HG03039 (cell line): ENCODE results near the gene LIMS3.
"Not testable (repeated sequence)": the region's sequence is repeated elsewhere in the genome, so short reads cannot be mapped to it uniquely, and the experiment has no call there.

Source experiments
- ATAC-seq: cut with Tn5 transposase; IDR thresholded peaks from one replicate; pipeline ENCODE4 v1.9.1; 2021; ENCODE audit warnings: mild to moderate bottlenecking, moderate library complexity; ENCODE audit not compliant: unreplicated experiment

LIMS3 gene

DNA sequence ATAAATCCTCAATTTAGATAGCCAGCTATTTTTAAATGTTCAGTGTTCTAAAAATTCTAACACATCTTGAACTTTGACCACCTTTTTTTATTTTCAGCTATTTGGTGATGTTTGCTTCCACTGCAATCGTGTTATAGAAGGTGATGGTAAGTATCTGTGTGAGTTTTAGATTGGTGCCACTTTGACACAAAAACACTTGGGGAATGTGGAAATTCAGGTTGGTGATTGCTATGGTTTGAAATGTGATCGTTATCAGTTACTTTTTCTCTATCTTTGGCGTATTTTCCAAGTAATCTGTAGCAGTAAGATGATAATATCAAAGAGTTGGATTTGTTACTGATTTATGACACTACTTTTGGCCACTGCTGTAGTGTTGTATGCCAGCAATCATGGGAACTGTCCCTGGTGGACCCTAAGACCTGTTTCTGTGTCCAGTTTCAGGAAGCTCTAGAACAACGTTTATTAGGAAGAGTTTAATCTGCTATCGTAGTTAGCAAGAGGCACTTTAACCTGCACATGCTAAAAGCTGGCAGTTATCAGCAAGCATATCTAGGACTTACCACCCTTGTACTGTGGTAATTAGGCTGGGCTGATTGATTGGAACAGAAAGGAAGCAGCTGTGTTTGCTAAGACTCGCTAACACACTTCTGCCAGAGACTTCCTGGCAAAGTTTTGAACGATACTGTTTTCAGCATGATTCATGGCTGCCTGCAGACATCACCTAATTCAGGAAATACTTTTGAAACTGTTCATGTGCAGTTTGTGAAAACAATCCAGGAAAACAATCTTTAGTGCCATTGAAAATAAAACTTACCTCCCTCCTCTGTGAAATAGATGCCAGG lies 23.3 kb downstream of the LIMS3 start:
- not testable (repeated sequence) for ATAC-seq

DNA sequence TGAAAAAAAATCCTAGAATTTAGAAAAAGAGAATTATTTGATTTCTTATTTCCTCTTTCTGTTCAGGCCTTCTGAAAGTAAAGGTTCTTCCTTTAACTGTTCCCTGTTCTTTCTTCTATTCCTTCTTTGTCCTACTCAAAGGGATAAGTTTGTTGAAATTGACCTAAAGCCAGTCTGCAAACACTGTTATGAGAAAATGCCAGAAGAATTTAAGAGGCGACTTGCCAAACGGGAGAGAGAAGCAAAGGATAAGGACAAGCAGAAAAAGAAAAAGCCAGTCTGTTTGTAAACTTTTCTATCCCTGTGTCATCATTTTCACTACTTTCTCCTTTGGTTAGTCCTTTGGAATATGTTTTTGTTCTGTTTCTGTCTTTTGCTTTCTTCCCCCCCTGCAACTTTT lies 26.0 kb downstream of the LIMS3 start:
- ATAC-seq: not testable (repeated sequence)

DNA sequence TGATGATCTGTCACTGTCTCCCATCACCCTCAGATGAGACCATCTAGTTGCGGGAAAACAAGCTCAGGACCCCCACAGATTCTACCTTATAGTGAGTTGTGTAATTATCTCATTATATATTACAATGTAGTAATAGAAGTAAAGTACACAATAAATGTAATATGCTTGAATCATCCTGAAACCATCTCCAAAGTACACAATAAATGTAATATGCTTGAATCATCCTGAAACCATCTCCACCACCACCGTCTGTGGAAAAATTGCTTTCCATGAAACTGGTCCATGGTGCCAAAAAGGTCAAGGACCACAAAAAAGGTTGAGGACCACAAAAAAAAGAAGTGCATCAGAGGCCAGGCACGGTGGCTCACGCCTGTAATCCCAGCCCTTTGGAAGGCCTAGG lies 29.3 kb downstream of the LIMS3 start:
- ATAC-seq: not testable (repeated sequence)

DNA sequence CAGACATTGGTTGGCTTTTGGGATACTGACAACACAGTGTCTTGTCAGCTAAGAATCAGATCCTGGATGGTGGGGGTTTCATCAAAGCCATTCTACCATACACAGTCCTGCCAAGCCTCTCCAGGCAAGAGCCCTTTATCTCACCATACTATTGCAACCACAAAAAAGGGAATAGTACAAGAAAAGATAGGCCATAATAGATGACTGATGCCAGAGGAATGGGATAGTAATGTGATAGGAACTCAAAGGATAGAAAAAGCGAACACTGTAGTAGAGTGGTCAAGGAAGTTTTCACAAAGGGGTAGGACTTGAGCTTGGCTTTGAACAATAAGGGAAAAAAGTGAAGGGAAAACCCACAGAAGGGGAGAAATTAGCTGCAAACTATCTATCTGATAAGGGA lies 30.7 kb downstream of the LIMS3 start:
- not testable (repeated sequence) for ATAC-seq

DNA sequence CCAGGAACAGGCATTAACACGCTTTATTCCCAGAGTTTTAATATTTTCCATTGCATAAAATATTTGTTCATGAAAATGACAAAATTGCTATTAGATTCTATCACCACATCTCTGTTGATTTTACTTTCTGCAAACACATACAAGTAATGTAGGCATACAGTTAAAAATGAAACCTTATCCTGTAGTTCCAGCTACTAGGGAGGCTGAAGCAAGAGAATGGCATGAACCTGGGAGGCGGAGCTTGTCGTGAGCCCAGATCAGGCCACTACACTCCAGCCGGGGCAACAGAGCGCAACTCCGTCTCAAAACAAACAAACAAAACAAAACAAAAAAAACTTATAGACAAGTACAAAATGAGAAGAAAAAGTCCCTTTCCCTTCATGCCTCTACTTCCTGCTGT lies 38.0 kb downstream of the LIMS3 start:
- ATAC-seq: not testable (repeated sequence)

DNA sequence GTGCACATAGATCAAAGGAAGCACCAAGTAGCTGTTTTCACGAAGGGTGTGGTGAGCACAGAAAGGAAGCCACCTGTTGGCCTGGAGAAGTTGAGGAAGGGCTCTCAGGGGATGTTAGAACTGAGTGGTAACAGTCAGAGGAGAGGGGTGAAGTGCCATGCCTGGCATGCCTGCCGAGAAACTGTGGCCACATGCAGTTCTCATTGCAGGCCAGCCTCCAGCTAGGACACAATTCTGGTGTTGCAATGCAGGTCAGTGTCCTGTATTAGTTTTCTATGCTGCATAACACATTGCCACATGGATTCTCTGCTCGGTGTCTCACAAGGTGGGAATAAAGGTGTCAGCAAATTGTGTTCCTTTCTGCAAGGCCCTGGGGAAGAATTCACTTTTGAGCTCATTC lies 46.9 kb downstream of the LIMS3 start:
- ATAC-seq: not testable (repeated sequence)

DNA sequence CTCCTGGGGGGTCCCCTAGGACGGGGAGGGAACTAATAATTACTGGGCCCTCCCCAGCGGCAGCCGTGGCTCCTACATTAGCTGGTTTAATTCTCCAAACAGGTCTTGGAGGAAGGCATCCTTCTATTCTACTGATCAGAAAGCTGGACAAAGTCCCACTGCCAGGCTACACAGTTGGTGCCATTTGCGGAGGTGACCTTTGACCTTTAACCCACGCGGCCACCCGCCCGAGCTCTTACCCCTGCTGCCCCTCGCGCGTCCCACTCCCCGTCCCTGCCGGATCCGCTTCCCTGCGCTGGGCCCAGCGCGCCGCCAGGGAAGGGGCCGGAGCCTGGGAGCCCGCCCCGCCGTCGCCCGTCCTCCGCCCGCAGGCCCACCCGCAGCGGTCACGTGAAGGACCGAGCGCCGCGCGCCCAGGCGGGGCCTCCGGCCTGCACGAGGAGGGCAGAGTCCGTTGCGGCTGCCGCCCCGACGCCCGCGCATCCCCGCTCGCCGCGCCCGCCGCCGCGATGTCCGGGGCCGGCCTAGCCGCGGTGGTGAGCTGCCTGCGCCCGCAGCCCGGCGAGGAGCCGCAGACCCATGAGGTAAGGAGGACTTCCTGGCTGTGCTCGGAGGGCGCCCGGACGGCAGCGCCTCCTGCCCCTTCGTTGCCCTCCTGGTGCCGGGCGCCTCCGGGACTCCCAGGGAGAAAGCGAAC lies 48.9 kb downstream of the LIMS3 start:
- not testable (repeated sequence) for ATAC-seq

DNA sequence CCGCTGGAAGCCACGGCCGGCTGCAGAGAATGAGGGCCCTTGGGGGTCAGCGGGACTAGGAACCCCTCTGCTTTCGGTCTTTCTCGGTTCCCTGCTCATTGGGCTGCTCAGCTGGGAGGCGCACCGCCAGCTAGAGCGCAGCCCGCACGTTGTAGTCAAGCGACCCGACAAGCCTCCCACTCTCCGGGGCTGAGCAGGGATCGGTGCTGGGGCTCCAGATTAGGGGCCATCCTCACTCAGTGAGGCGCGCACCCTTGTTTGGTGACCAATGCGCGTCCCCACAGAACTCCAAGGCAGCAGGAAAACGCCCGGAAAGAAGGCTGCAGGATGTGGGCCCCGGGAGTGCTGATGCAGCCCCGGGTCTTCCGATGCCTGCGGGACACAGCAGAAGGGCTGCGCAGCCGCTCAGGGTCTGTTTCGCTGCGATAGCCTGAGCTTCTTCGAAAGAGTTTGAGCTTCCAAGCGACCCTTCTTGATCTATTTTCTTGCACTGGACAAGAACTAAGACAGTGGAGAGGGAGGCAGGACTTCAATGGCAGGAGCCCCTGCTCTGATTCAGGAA lies 49.6 kb downstream of the LIMS3 start:
- ATAC-seq: not testable (repeated sequence)

DNA sequence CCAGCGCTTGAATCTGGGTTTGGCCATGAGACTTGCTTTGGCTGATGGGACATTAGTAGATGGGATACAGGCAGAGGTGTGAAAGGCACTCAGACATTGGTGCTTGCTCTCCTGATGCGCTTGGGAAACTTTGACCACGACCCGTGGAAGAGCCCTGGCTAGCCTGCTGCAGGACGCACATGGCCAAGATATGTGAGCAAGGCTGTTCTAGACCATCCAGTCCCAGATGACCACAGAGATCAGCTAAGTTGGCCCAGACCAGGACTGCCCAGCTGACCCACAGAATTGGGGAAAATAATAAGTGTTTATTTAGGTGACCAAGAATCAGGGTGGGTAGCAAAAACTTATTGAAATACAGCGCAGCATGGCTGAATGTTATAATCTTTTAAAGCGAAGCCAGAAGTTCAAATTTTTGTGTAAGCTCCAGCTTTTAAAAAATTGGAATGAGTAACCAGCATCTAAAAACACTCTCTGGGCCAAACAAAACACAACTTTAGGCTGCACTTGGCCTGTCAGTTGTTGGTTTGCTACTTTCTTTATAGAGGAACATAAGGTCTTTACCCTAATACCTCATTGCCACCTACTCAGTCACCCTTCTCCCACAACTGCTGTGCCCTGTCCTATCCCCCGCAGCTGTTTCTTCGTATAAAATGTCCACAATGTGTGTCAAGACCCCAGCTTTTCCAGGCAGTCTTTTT lies 51.8 kb downstream of the LIMS3 start:
- not testable (repeated sequence) for ATAC-seq

DNA sequence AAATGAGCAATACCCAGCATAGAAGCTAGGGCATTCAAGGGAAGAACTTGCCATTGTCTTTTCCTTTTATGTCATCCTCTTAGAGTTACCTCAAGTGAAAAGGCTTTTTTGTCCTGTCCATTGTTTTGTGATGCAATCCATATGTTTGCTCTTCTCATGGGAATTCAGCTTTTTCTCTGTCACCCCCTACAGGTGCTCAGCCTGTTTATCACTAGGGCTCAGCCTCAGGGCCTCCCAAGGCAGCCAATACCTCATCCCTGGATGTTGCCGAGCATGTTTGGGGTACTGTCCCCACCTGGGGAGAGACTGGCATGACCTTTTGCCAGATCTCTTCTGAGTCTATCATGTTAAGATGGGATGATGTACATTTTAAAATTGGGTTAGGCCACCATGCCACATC lies 65.5 kb downstream of the LIMS3 start:
- ATAC-seq: not testable (repeated sequence)

DNA sequence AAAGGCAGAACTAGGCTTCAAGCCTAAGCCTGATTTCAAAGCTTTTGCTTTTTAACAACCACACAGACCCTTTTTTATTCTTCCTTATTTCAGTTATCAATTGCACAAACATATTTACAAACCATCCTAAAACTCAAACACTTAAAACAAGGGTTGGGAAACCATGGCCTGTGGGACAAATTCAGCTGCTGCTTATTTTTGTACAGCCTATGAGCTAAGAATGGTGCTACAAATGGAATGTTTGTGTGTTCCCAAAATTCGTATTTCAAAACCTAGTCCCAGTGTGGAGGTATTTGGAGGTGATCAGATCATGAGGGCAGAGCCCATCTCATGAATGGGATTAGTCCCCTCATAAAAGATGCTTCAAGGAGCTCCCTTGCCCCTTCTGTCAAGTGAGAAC lies 67.0 kb downstream of the LIMS3 start:
- not testable (repeated sequence) for ATAC-seq

DNA sequence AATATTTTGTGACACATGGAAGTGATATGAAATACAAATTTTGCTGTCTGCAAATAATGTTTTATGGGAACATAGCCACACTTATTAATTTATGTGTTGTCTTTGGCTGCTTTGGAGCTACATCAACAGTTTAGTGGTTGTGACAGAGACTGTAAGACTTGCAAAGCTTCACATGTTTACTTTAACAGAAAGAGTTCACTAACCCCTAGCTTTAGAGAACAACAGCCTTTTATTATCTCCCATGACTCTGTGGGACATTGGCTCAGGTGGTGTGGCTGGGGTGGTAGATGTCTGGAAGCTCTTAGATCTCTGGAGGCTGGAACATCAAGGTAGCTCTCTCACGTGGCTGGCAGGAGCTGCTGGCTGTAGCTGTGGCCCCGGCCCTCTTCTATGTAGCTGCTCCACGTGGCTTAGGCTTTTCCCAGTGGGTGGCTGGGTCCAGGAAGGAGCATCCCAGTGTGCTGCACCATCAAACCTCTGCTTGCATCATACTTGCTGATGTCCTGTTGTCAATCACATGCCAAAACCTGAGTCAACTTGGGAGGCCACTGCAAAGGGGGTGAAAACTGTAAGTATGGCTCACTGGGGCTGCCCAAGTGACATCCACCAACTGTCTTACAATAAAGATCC lies 67.7 kb downstream of the LIMS3 start:
- ATAC-seq: not testable (repeated sequence)

DNA sequence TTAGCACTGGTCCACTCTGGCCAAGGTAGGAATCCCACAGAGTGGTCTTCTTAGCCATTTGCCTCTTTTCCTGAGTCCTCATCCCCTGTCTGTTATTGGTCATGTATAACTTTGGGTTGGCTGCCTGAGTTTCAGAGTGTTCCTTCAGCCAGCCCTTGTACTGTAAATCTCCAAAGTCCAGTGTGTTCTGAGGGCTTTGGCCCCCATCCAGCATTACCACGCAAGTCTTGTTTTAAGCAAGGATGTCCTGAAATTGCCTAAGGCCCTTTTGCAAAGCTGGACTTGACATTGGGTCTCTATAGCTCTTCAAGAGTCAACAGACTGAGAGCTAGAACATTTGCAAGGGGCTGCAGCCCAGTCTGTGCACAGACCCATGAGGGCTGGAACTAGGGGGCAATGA lies 68.4 kb downstream of the LIMS3 start:
- not testable (repeated sequence) for ATAC-seq

DNA sequence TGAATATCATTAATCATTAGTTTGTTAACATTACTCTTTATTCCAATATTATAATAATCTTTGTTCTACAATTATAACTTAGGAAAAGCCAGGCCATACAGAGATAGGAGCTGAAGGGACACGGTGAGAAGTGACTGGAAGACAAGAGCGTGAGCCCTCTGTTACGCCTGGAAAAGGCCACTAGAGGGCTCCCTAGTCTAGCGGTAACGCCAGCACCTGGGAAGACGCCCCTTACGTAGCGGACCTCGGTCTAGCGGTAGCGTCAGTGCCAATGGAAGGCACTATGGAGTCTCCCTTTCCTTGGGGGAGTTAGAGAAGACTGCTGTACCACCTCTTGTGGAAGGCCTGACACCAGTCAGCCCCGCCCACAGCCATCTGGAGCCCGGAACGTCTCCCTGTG lies 71.4 kb downstream of the LIMS3 start:
- not testable (repeated sequence) for ATAC-seq

DNA sequence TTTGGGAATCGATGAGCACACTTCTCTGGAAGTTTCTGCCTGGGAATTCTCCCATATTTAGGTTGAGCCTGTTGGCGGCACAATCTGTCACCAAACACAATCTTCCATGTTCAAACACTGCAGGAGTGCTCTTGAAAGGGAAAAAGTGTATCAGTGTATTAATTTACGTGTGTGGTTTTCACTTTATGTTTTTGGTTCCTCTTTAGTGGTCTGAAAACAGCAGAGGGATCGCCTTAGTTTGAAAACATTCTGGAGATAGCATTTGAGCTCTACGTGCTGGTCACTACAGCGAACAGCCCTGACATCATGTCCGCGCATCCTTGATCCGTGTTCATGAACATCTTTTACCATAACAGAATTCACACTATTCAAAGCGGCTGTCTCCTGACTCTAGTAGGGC lies 73.2 kb downstream of the LIMS3 start:
- not testable (repeated sequence) for ATAC-seq
